ENCODE measurements around the gene SYT6.

DNA sequence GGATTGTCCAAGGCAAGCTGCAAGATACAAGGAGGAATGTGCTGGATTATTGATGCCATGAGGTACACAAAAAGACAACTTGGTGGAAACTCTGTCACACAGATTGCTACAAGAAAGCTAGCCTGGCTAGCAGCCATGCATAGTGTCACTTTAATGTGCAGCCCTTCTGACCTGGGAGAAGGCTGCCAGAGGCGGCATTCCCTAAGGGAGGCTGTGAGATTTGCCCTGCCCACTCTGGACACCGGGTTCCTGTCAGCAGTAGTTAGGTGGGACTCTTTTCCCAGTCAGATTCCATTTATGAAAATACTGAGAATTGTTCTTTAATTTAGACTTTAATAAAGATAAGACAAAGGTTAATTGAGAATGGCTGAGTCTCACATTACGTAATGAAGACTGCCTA lies 47.8 kb upstream of the SYT6 start:
- TF ChIP-seq CTCF (IDR thresholded peaks at IDR 0.05; ENCODE audit: insufficient read depth, low read length, poor library complexity, severe bottlenecking) (no peak), EZH2phosphoT487 (conservative IDR thresholded peaks at IDR 0.05; ENCODE audit: low read length) (no peak)

Data from SU-DHL-6 (cell line).